HepG2 (cell line): ENCODE results near the gene GABRB1. TPM values are rescaled to one million over a fixed set of nuclear protein-coding genes. Genes with fewer than 3 reads are reported as not detected.

Source experiments
- ATAC-seq: fragments of 200-7000 bp; cut with Tn5 transposase; 3 replicates; pipeline ENCODE4 v1.9.1; 2020; ENCODE audit warnings: mild to moderate bottlenecking, moderate library complexity
- Bru-seq: library from RNA; stranded (reverse); fragments of 400-500 nt; gene quantifications from one replicate; lab custom pipeline; 2021; lab: Mats Ljungman, UMichigan
- BruChase-seq, 2 experiments: library from RNA; stranded (reverse); fragments of 400-500 nt; gene quantifications; one replicate each; lab custom pipeline; 2021; lab: Mats Ljungman, UMichigan
- BruUV-seq: library from RNA; stranded (reverse); fragments of 400-500 nt; replicated peaks from 2 replicates; lab custom pipeline; 2021; lab: Mats Ljungman, UMichigan
- CTCF ChIA-PET: fragments of 300-600 bp; formaldehyde crosslinking; extraction: SDS; loops from one replicate; lab custom pipeline; 2021; ENCODE audit warnings: low total read pairs, inconsistent platforms, low intra/inter-chr PET ratio; lab: Yijun Ruan, JAX
- POLR2A ChIA-PET: fragments of 350-600 bp; sonication (Branson Sonifier 250); formaldehyde crosslinking; loops from one replicate; lab custom pipeline; 2020; ENCODE audit warnings: antibody characterized with exemption, inconsistent platforms; lab: Yijun Ruan, JAX
- DNase-seq: peaks from one replicate; pipeline ENCODE4 v3.0.0-alpha.2; 2015; ENCODE audit warnings: low spot score
- FAIRE-seq: peaks from 3 replicates; lab custom pipeline; 2011; peaks lifted over from hg19 to GRCh38; lab: Jason Lieb, UNC
- H2AFZ ChIP-seq: one replicate; pipeline ENCODE4 v1.6.1; 2011; ENCODE audit warnings: low read length, inconsistent platforms
- H3K27ac ChIP-seq: fragments of 300-600 bp; 3 replicates; pipeline ENCODE4 v1.8.0; 2011; ENCODE audit warnings: mixed run types, mild to moderate bottlenecking, mixed read lengths, low read length, inconsistent platforms; ENCODE audit not compliant: insufficient read depth; ENCODE audit errors: extremely low read length
- H3K27me3 ChIP-seq, 2 experiments: fragments of 200-600 bp in 1 of 2; 2 replicates in 1 of 2; 3 replicates in 1 of 2; pipeline versions ENCODE4 v1.6.0 to v1.8.0; 2011; ENCODE audit warnings: low read length in 2 of 2, mild to moderate bottlenecking in 2 of 2, moderate library complexity in 2 of 2, inconsistent platforms in 1 of 2; ENCODE audit not compliant: insufficient read depth in 2 of 2, control insufficient read depth in 1 of 2
- H3K36me3 ChIP-seq, 2 experiments: fragments of 200-600 bp in 1 of 2; replicated peaks in 1 of 2; 2 replicates in 1 of 2; 3 replicates in 1 of 2; pipeline versions ENCODE4 v1.5.1 to v1.8.0; 2011; ENCODE audit warnings: low read length in 2 of 2, inconsistent platforms in 1 of 2; ENCODE audit not compliant: insufficient read depth in 2 of 2, control insufficient read depth in 1 of 2
- H3K4me1 ChIP-seq: 2 replicates; pipeline ENCODE4 v1.5.1; 2012; ENCODE audit warnings: low read length, inconsistent platforms; ENCODE audit not compliant: insufficient read depth
- H3K4me2 ChIP-seq: 2 replicates; pipeline ENCODE4 v1.6.0; 2011; ENCODE audit warnings: low read depth, low read length, inconsistent platforms
- H3K4me3 ChIP-seq, 3 experiments: fragments of 200-600 bp in 1 of 3; sonication (generic), shearing (Covaris generic) in 1 of 3; replicated peaks in 1 of 3; 2 replicates each; pipeline ENCODE4 v1.5.1; 2011 to 2016; ENCODE audit warnings: low read length in 3 of 3, inconsistent platforms in 2 of 3, low read depth in 2 of 3, mild to moderate bottlenecking in 2 of 3, control low read depth in 1 of 3, mixed read lengths in 1 of 3; ENCODE audit not compliant: insufficient read depth in 1 of 3
- H3K79me2 ChIP-seq: one replicate; pipeline ENCODE4 v1.6.1; 2011; ENCODE audit warnings: low read length, inconsistent platforms; ENCODE audit not compliant: insufficient read depth
- H3K9ac ChIP-seq: 2 replicates; pipeline ENCODE4 v1.6.0; 2011; ENCODE audit warnings: mild to moderate bottlenecking, low read depth, low read length, inconsistent platforms; ENCODE audit not compliant: insufficient read depth
- H3K9me3 ChIP-seq: 2 replicates; pipeline ENCODE4 v1.5.1; 2012; ENCODE audit warnings: mild to moderate bottlenecking, low read length
- H4K20me1 ChIP-seq: 2 replicates; pipeline ENCODE4 v1.6.0; 2011; ENCODE audit warnings: inconsistent platforms, mild to moderate bottlenecking, low read length, moderate library complexity; ENCODE audit not compliant: insufficient read depth
- DR1 ChIP-seq: sonication (generic); formaldehyde crosslinking; IDR thresholded peaks from 2 replicates; pipeline ENCODE4 v1.8.0; 2021; ENCODE audit warnings: mild to moderate bottlenecking, missing genetic modification reagents, inconsistent platforms
- IRF9 ChIP-seq: sonication (generic); formaldehyde crosslinking; IDR thresholded peaks from 2 replicates; pipeline ENCODE4 v1.8.0; 2022; ENCODE audit warnings: missing genetic modification reagents, mild to moderate bottlenecking, borderline replicate concordance
- PAWR ChIP-seq: sonication (generic); formaldehyde crosslinking; IDR thresholded peaks from 2 replicates; pipeline ENCODE4 v1.4.0; 2020; ENCODE audit warnings: missing genetic modification reagents, mild to moderate bottlenecking, borderline replicate concordance
- RARA ChIP-seq: IDR thresholded peaks from 2 replicates; pipeline ENCODE4 v1.6.1; 2016; ENCODE audit warnings: missing genetic modification reagents, missing compliant biosample characterization
- RFX5 ChIP-seq: IDR thresholded peaks from 2 replicates; pipeline ENCODE4 v1.6.1; 2011; ENCODE audit warnings: low read depth, low read length, improper control_type of control experiment
- RFXANK ChIP-seq: IDR thresholded peaks from 2 replicates; pipeline ENCODE4 v1.6.1; 2016
- SNRNP70 ChIP-seq: fragments of 200-400 bp; formaldehyde crosslinking; IDR thresholded peaks from 2 replicates; pipeline ENCODE4 v1.6.1; 2017; ENCODE audit warnings: mild to moderate bottlenecking, low read depth, low read length, moderate library complexity
- SRSF1 ChIP-seq: fragments of 200-400 bp; formaldehyde crosslinking; optimal IDR thresholded peaks from 2 replicates; pipeline ENCODE3; 2017; ENCODE audit warnings: mild to moderate bottlenecking, low read depth, low read length, moderate library complexity
- TEAD3 ChIP-seq: optimal IDR thresholded peaks from 2 replicates; pipeline ENCODE3; 2016; ENCODE audit warnings: borderline replicate concordance
- THAP7 ChIP-seq: sonication (generic); formaldehyde crosslinking; IDR thresholded peaks from 2 replicates; pipeline ENCODE4 v1.8.1; 2023; ENCODE audit warnings: mild to moderate bottlenecking, missing genetic modification reagents
- XBP1 ChIP-seq: sonication (generic); formaldehyde crosslinking; IDR thresholded peaks from 2 replicates; pipeline ENCODE4 v1.5.0; 2020; ENCODE audit warnings: missing genetic modification reagents
- ZBTB20 ChIP-seq: sonication (generic); formaldehyde crosslinking; IDR thresholded peaks from 2 replicates; pipeline ENCODE4 v1.8.1; 2023; ENCODE audit warnings: missing genetic modification reagents, low read depth, mild to moderate bottlenecking, borderline replicate concordance
- ZNF362 ChIP-seq: sonication (generic); formaldehyde crosslinking; IDR thresholded peaks from 2 replicates; pipeline ENCODE4 v1.4.0; 2020; ENCODE audit warnings: missing genetic modification reagents, mild to moderate bottlenecking, borderline replicate concordance
- ZNF709 ChIP-seq: sonication (generic); formaldehyde crosslinking; IDR thresholded peaks from 2 replicates; pipeline ENCODE4 v1.5.0; 2020; ENCODE audit warnings: mild to moderate bottlenecking, missing genetic modification reagents
- ZSCAN31 ChIP-seq: sonication (generic); formaldehyde crosslinking; IDR thresholded peaks from 2 replicates; pipeline ENCODE4 v1.5.0; 2020; ENCODE audit warnings: low read depth, mild to moderate bottlenecking, missing genetic modification reagents
- WGBS: methylation state at CpG from one replicate; pipeline ENCODE4 v1.1.6; 2017; ENCODE audit warnings: low lambda C conversion rate; 5-methylcytosine and 5-hydroxymethylcytosine counted together
- in situ Hi-C: cut with HindIII; loops from 2 replicates; pipeline ENCODE4 v1.10.0; 2017; ENCODE audit warnings: low pct_unique_long_range_greater_than_20kb; ENCODE audit not compliant: extremely low pct_ligation_motif_present
- intact Hi-C: fragments of 100-400 bp; cut with micrococcal nuclease; formaldehyde crosslinking; loops from one replicate; pipeline ENCODE4 v1.10.0; 2022; ENCODE audit not compliant: unreplicated experiment
- long read RNA-seq, 2 experiments: library from RNA in 1 of 2; library from polyadenylated mRNA in 1 of 2; stranded (forward) in 1 of 2; unstranded in 1 of 2; transcript quantifications; one replicate each; pipeline ENCODE4 v2.0.0, GENCODE V29; 2019 to 2022
- polyA minus RNA-seq, 3 experiments: library from RNA; depleted of rRNA, polyadenylated mRNA; stranded (reverse); fragments of >200 nt; gene quantifications; 2 replicates each; pipeline ENCODE4 v1.2.3, GENCODE V29; 2011; ENCODE audit warnings: low replicate concordance in 1 of 3
- polyA plus RNA-seq, 8 experiments: library from polyadenylated mRNA; depleted of rRNA in 3 of 8; stranded (reverse) in 7 of 8; unstranded in 1 of 8; fragments of >200 nt; fragmentation: Illumina TruSeq in 4 of 8; extraction: Trizol in 4 of 8; gene quantifications; 2 replicates each; pipeline versions ENCODE4 v1.2.1 to v1.2.3, GENCODE V29; 2011 to 2016; ENCODE audit warnings: low read depth in 4 of 8, missing spikeins in 1 of 8, mixed read lengths in 1 of 8; ENCODE audit not compliant: insufficient read depth in 1 of 8
- total RNA-seq, 5 experiments: library from RNA; depleted of rRNA; stranded (reverse); fragments of >200 nt; fragmentation: Illumina TruSeq; extraction: Trizol; gene quantifications; 2 replicates each; pipeline ENCODE4 v1.2.3, GENCODE V29; 2016; ENCODE audit warnings: low read depth in 1 of 5

GABRB1 gene
- total RNA-seq (2016; rRNA removed; fragmentation: Illumina TruSeq; extraction: Trizol) = not detected in 2 replicates
- not detected in 2 replicates for total RNA-seq (2016; cell fraction: cytosol; rRNA removed; fragmentation: Illumina TruSeq; extraction: Trizol; ENCODE audit: low read depth)
- not detected in 2 replicates for total RNA-seq (2016; cell fraction: insoluble cytoplasmic fraction; rRNA removed; fragmentation: Illumina TruSeq; extraction: Trizol)
- total RNA-seq (2016; cell fraction: membrane; rRNA removed; fragmentation: Illumina TruSeq; extraction: Trizol) = not detected in 2 replicates
- not detected in 2 replicates for total RNA-seq (2016; cell fraction: nucleus; rRNA removed; fragmentation: Illumina TruSeq; extraction: Trizol)
- not detected in 2 replicates for polyA plus RNA-seq (2011; rRNA removed)
- not detected in 2 replicates for polyA plus RNA-seq (2011; cell fraction: cytosol; rRNA removed)
- not detected in 2 replicates for polyA plus RNA-seq (2011; cell fraction: nucleus; rRNA removed)
- polyA plus RNA-seq (2012) = not detected in 2 replicates
- not detected in 2 replicates for polyA plus RNA-seq (2016; cell fraction: cytosol; fragmentation: Illumina TruSeq; extraction: Trizol; ENCODE audit: low read depth)
- polyA plus RNA-seq (2016; cell fraction: insoluble cytoplasmic fraction; fragmentation: Illumina TruSeq; extraction: Trizol; ENCODE audit: low read depth) = not detected in 2 replicates
- polyA plus RNA-seq (2016; cell fraction: membrane; fragmentation: Illumina TruSeq; extraction: Trizol; ENCODE audit: low read depth) = not detected in 2 replicates
- polyA plus RNA-seq (2016; cell fraction: nucleus; fragmentation: Illumina TruSeq; extraction: Trizol; ENCODE audit: insufficient read depth, low read depth) = not detected in 2 replicates
- not detected in 2 replicates for polyA minus RNA-seq (2011; rRNA and poly(A)+ RNA removed; ENCODE audit: low replicate concordance)
- not detected in 2 replicates for polyA minus RNA-seq (2011; cell fraction: cytosol; rRNA and poly(A)+ RNA removed)
- not detected in 2 replicates for polyA minus RNA-seq (2011; cell fraction: nucleus; rRNA and poly(A)+ RNA removed)
- percentile 1 among the genes with signal in this experiment for Bru-seq, nascent RNA
- percentile 0 among the genes with signal in this experiment for BruChase-seq, experiment 1, labeled RNA remaining after a 6-hour chase
- BruChase-seq, experiment 2, labeled RNA remaining after a 2-hour chase = percentile 0 among the genes with signal in this experiment
- long read RNA-seq, experiment 1 = 0 reads
- long read RNA-seq, experiment 2 = 0 reads

GRCh38 chr4:47031011-47031678 is at the start of gene GABRB1:
Gene GABRB1, plus strand, starts transcription at chr4:47031567.
- no TSS peak for BruUV-seq
- no peaks in the 10 kb centered on the region for H4K20me1 ChIP-seq
- WGBS = 9% methylated on average over 20 of the region's 20 CpGs
- H2AFZ ChIP-seq = peak within 1 kb of the TSS; percentile 88
- peak; percentile 11; the same call in 2 of the 3 replicates for ATAC-seq
- no peak for DNase-seq
- H3K9ac ChIP-seq = peak within 1 kb of the TSS; percentile 21; the same call in 1 of the 2 replicates
- H3K27me3 ChIP-seq = peaks cover 0 to 9% of the 10 kb centered on the region in 2 experiments; a peak in 2 of 5 replicates
- H3K79me2 ChIP-seq = no peaks in the 10 kb centered on the region
- no peak within 1 kb of the TSS for H3K27ac ChIP-seq
- intact Hi-C loops = loop anchor here (10.0 kb wide), 1 partner anchor 354 kb away; no protein-coding TSS in a partner anchor
- no peak for FAIRE-seq
- no peaks in the 10 kb centered on the region for H3K36me3 ChIP-seq
- POLR2A ChIA-PET = no interaction called here
- TF ChIP-seq ZSCAN31 (CRISPR knock-in tag) (peak; percentile 88; the same call in 1 of the 2 replicates), DR1 (no peak), SNRNP70 (no peak), ZNF709 (no peak), ZNF362 (peak; percentile 19; the same call in 1 of the 2 replicates), THAP7 (CRISPR knock-in tag) (no peak), XBP1 (CRISPR knock-in tag) (no peak), ZBTB20 (CRISPR knock-in tag) (no peak), RFX5 (0 out of 2 replicates have a peak, but pooled peaks have one; percentile 16), IRF9 (CRISPR knock-in tag) (no peak), TEAD3 (CRISPR knock-in tag) (no peak), SRSF1 (no peak), RARA (CRISPR knock-in tag) (no peak), RFXANK (CRISPR knock-in tag) (no peak), PAWR (CRISPR knock-in tag) (no peak)
- peak within 1 kb of the TSS; percentile 51 to 73 (median 51) for H3K4me3 ChIP-seq
- peaks cover 16% of the 10 kb centered on the region for H3K4me1 ChIP-seq
- CTCF ChIA-PET = interaction anchor here (2.6 to 3.8 kb wide), 2 partner anchors 99 to 187 kb away, joined by 14 to 22 read pairs; no protein-coding TSS in a partner anchor
- H3K4me2 ChIP-seq = peak within 1 kb of the TSS; percentile 85
- no peaks in the 10 kb centered on the region for H3K9me3 ChIP-seq
- in situ Hi-C loops = loop anchor here (10.0 kb wide), 1 partner anchor 96 kb away; no protein-coding TSS in a partner anchor
